K562 (cell line): ENCODE results near the gene NRN1L. TPM values are rescaled to one million over a fixed set of nuclear protein-coding genes. Genes with fewer than 3 reads are reported as not detected.

Experiments
- BRF2 ChIP-seq: IDR thresholded peaks from 3 replicates; pipeline ENCODE4 v1.6.1; 2011; ENCODE audit warnings: borderline replicate concordance, mild to moderate bottlenecking; ENCODE audit not compliant: insufficient read length, insufficient read depth
- CCNT2 ChIP-seq: IDR thresholded peaks from 2 replicates; pipeline ENCODE4 v1.6.1; 2011; ENCODE audit warnings: borderline replicate concordance, low read depth, mild to moderate bottlenecking, moderate library complexity, mixed read lengths, low read length; ENCODE audit not compliant: insufficient read length; ENCODE audit errors: extremely low read depth
- CHD4 ChIP-seq: fragments of 200-600 bp; sonication (generic); IDR thresholded peaks from 3 replicates; pipeline ENCODE4 v1.6.1; 2012; ENCODE audit warnings: low read depth, mild to moderate bottlenecking, mixed read lengths, low read length, inconsistent platforms; ENCODE audit not compliant: insufficient read depth, insufficient replicate concordance, poor library complexity, severe bottlenecking
- COPS2 ChIP-seq: fragments of 450-650 bp; conservative IDR thresholded peaks from 2 replicates; pipeline ENCODE4 v1.6.1; 2016; ENCODE audit warnings: mild to moderate bottlenecking, moderate library complexity
- FOXA3 ChIP-seq, 2 experiments: fragments of 450-650 bp in 1 of 2; sonication (generic) in 1 of 2; formaldehyde crosslinking; IDR thresholded peaks in 1 of 2; conservative IDR thresholded peaks in 1 of 2; 2 replicates each; pipeline versions ENCODE4 v1.4.0 to v1.8.0; 2020 to 2022; ENCODE audit warnings: mild to moderate bottlenecking in 2 of 2, missing genetic modification reagents in 1 of 2
- PATZ1 ChIP-seq: fragments of 250-450 bp; sonication (Bioruptor Pico); IDR thresholded peaks from 2 replicates; pipeline ENCODE4 v1.5.0; 2020; ENCODE audit warnings: mild to moderate bottlenecking, borderline replicate concordance
- RBM25 ChIP-seq: fragments of 200-400 bp; formaldehyde crosslinking; IDR thresholded peaks from 2 replicates; pipeline ENCODE4 v1.6.1; 2018; ENCODE audit warnings: low read length, low read depth, moderate library complexity; ENCODE audit not compliant: severe bottlenecking
- RCOR1 ChIP-seq, 2 experiments: IDR thresholded peaks; 2 replicates each; pipeline ENCODE4 v1.6.1; 2012; ENCODE audit warnings: low read depth in 2 of 2, low read length in 2 of 2, borderline replicate concordance in 1 of 2, improper control_type of control experiment in 1 of 2
- SMARCA4 ChIP-seq: fragments of 450-650 bp; IDR thresholded peaks from 2 replicates; pipeline ENCODE4 v1.6.1; 2016
- SRSF7 ChIP-seq: fragments of 200-400 bp; formaldehyde crosslinking; optimal IDR thresholded peaks from 2 replicates; pipeline ENCODE3; 2017; ENCODE audit warnings: mild to moderate bottlenecking, low read depth, low read length
- TBP ChIP-seq: optimal IDR thresholded peaks from 2 replicates; pipeline ENCODE3; 2011; ENCODE audit warnings: low read depth, low read length, improper control_type of control experiment
- TFAM ChIP-seq: fragments of 250-450 bp; sonication (Bioruptor Pico); conservative IDR thresholded peaks from 2 replicates; pipeline ENCODE4 v1.5.0; 2021; ENCODE audit warnings: mild to moderate bottlenecking, moderate library complexity
- THRAP3 ChIP-seq: fragments of 450-650 bp; IDR thresholded peaks from 2 replicates; pipeline ENCODE4 v1.6.1; 2016; ENCODE audit warnings: mild to moderate bottlenecking, inconsistent platforms, borderline replicate concordance
- XRCC4 ChIP-seq: IDR thresholded peaks from one replicate; pipeline ENCODE4 v1.6.1; 2011; ENCODE audit not compliant: insufficient read depth, insufficient read length; ENCODE audit errors: extremely low read depth
- XRCC5 ChIP-seq: fragments of 200-400 bp; formaldehyde crosslinking; IDR thresholded peaks from 2 replicates; pipeline ENCODE4 v1.6.1; 2017; ENCODE audit warnings: low read depth, mild to moderate bottlenecking, low read length
- ZBTB17 ChIP-seq: fragments of 450-650 bp; formaldehyde crosslinking; IDR thresholded peaks from 2 replicates; pipeline ENCODE4 v1.4.0; 2020; ENCODE audit warnings: mild to moderate bottlenecking
- ZBTB49 ChIP-seq: sonication (generic); formaldehyde crosslinking; IDR thresholded peaks from 2 replicates; pipeline ENCODE4 v1.8.0; 2022; ENCODE audit warnings: missing genetic modification reagents, mild to moderate bottlenecking, borderline replicate concordance
- ZC3H4 ChIP-seq: sonication (generic); formaldehyde crosslinking; IDR thresholded peaks from 2 replicates; pipeline ENCODE4 v1.9.0; 2021; ENCODE audit warnings: missing genetic modification reagents, borderline replicate concordance
- ZFP1 ChIP-seq: fragments of 450-650 bp; formaldehyde crosslinking; IDR thresholded peaks from 2 replicates; pipeline ENCODE4 v1.4.0; 2020; ENCODE audit warnings: mild to moderate bottlenecking, mixed read lengths
- ZNF263 ChIP-seq: sonication (generic); formaldehyde crosslinking; IDR thresholded peaks from 2 replicates; pipeline ENCODE4 v1.8.0; 2022; ENCODE audit warnings: mild to moderate bottlenecking, missing genetic modification reagents, borderline replicate concordance
- ZNF354B ChIP-seq: fragments of 250-450 bp; sonication (Bioruptor Pico); IDR thresholded peaks from 2 replicates; pipeline ENCODE4 v1.4.0; 2020
- polyA plus RNA-seq, 8 experiments: library from polyadenylated mRNA; depleted of rRNA in 4 of 8; stranded (reverse) in 5 of 8; unstranded in 3 of 8; fragments of >200 nt; fragmentation: Nextera tagmentation in 2 of 8; fragmentation: Illumina TruSeq in 1 of 8; extraction: Ambion mirVana in 2 of 8; extraction: Trizol in 1 of 8; gene quantifications; 2 replicates each; pipeline versions ENCODE4 v1.2.1 to v1.2.3, GENCODE V29; 2011 to 2014; ENCODE audit warnings: inconsistent platforms in 1 of 8, missing spikeins in 1 of 8
- total RNA-seq, 7 experiments: library from RNA; depleted of rRNA in 6 of 7; stranded (reverse); fragments of >200 nt in 6 of 7; fragmentation: Illumina TruSeq in 2 of 7; extraction: Trizol in 2 of 7; gene quantifications; 2 replicates each; pipeline versions ENCODE4 v1.2.1 to v1.2.3, GENCODE V29; 2011 to 2021; ENCODE audit warnings: low replicate concordance in 1 of 7

Gene NRN1L
- total and polyA plus RNA-seq, 9 of the 15 experiments (the other 6 are each of a cell fraction or from before 2014, with no cell fraction given): 0.22 to 0.86 (median 0.61) TPM; not detected in 5

GRCh38 chr16:67846320-67847063 lies 38.2 kb upstream of the NRN1L start, which contains the start of gene NUTF2 (continued):
- TF ChIP-seq FOXA3 (CRISPR knock-in tag; conservative IDR thresholded peaks at IDR 0.05 in 1 of 2, IDR thresholded peaks at IDR 0.05 in 1 of 2) (peak in 1 of 2 experiments; percentile 58; a peak in 1 of 4 replicates), ZC3H4 (CRISPR knock-in tag) (no peak), BRF2 (no peak), SMARCA4 (peak; percentile 33; the same call in 1 of the 2 replicates), COPS2 (no peak), RBM25 (peak; percentile 40), RCOR1 (IDR thresholded peaks at IDR 0.05; ENCODE audit: borderline replicate concordance in 1 of 2, low read depth in 2 of 2, low read length in 2 of 2) (no peak), CCNT2 (peak; percentile 70), XRCC5 (peak; percentile 98), TBP (peak; percentile 76), ZBTB17 (CRISPR knock-in tag) (peak; percentile 24; the same call in 1 of the 2 replicates), ZBTB49 (CRISPR knock-in tag) (no peak), ZNF263 (CRISPR knock-in tag) (0 out of 2 replicates have a peak, but pooled peaks have one; percentile 24), THRAP3 (no peak), PATZ1 (CRISPR knock-in tag) (no peak), CHD4 (peak; percentile 50), TFAM (CRISPR knock-in tag) (no peak), XRCC4 (no peak), ZFP1 (no peak), SRSF7 (no peak), ZNF354B (CRISPR knock-in tag) (no peak)
